Activated CD8-positive, alpha-beta memory T cell treated with anti-CD3 and anti-CD28 coated beads for 24 hours (primary cell): ENCODE data around the gene RAPGEF6.

Experiments
- DNase-seq: peaks from one replicate; pipeline ENCODE4 v3.0.0-alpha.2; 2020

Gene RAPGEF6

GRCh38 chr5:131539251-131539650, 95.8 kb downstream of the RAPGEF6 start:
- DNase-seq = no peak

- DNase-seq = no peak
These were observed 96.8 kb downstream of the RAPGEF6 start for GRCh38 chr5:131538177-131538593.

DNA sequence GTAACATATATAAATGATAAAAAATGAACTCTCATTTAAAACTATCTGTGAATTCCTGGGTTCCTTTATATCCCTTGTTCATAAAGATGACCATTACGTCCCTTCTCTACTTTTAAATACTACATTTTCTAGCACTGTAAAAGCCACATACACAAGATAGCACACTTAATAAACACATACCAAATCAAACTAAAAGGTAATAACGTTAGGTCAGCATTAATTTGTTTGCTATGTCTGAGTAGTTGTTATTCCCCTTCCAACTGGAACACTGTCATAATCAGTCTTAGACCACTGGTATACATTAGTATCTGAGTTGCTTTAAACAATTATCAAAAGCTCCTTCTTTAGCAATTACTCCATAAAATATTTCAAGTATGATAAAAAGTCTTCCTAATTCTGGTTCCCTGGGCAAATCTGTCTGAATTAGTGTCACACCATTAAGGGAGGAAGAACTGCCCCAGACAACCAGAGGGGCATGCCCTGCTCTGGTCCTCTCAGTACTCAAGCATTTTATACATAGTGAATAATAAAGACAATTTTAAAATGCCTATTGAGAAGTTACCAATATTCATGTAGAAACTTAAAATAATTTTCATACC, 98.1 kb downstream of the RAPGEF6 start:
- DNase-seq = no peak

DNA sequence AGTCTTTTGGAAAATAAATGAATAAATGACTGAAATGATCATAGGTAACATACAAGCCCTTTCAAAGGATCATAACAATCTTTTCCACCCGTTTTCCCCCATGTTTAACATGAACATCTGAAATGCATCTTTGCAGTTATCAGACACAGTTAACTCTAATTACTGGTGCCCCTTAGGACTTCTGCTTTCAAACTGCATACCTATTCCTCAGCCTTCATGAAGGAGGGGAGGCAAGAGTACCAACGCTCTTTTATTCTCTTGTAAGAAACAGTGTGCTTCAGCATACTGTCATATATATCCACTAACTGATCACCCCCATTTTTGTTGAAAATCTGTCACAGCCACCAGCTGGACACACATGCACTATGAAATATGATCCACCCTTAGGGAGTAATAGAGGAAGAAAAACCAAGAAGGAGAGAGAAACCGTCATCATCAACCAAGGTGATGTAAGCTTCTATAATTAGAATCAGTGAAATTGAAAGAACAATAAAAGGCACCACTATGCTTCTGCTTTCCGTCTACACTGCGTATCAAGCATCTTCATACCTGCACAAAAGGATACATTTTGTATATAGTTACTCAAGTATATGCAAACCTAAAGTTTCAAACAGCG, 98.7 kb downstream of the RAPGEF6 start:
- no peak for DNase-seq

- DNase-seq = no peak
These were observed 100.1 kb downstream of the RAPGEF6 start for GRCh38 chr5:131534974-131535373.

GRCh38 chr5:131533836-131534235, 101.2 kb downstream of the RAPGEF6 start:
- DNase-seq = no peak

GRCh38 chr5:131532031-131532640, 102.9 kb downstream of the RAPGEF6 start:
- no peak for DNase-seq

GRCh38 chr5:131530706-131531331, 104.2 kb downstream of the RAPGEF6 start:
- DNase-seq = no peak

- no peak for DNase-seq
These were observed 106.3 kb downstream of the RAPGEF6 start for GRCh38 chr5:131528682-131529081.

GRCh38 chr5:131525805-131526204, 109.2 kb downstream of the RAPGEF6 start:
- no peak for DNase-seq

DNA sequence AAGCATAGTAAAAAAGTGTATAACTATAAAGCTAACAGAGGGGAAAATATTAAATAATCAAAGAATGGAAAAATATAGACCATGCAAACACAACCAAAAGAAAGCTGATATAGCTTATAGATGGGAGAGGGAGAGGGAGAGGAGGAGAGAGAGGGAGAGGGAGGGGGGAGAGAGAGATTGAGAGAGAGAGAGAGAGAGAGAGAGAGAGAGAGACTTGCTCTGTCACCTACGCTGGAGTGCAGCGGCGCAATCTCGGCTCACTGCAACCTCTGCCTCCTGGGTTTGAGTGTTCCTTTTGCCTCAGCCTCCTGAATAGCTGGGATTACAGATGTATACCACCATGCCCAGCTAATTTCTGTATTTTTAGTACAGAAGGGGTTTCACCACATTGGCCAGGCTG, 110.6 kb downstream of the RAPGEF6 start:
- no peak for DNase-seq

DNA sequence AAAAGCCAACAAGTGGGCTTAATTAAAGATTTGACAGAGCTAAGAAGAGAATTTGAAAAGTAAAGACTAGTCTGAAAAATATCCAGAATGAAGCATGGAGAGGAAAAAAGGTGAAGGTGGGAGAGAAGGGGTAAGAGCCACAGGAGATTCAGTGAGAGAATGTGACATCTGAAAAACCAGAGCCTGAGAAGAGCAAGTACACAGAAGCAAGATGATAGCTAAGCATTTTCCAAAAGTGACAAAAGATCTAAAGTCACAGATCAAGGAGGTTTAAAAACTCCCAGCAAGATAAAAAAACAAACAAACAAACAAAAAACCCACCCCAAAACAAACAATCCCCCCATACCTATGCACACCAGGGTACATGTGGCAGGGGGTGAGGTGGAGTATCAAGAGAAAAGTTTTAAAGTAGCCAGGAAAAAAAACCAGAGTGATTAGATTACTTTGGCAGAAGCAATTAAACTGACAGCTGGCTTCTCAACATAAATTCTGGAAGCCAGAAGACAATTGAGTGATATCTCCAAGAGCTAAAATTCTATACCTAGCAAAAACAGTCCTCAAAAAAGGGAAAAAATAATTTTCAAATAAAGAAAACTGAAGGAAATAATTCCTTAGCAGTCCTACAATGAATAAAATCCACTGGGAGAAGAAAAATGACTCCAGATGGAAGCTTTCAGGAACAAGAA, 111.4 kb downstream of the RAPGEF6 start:
- DNase-seq = no peak

DNA sequence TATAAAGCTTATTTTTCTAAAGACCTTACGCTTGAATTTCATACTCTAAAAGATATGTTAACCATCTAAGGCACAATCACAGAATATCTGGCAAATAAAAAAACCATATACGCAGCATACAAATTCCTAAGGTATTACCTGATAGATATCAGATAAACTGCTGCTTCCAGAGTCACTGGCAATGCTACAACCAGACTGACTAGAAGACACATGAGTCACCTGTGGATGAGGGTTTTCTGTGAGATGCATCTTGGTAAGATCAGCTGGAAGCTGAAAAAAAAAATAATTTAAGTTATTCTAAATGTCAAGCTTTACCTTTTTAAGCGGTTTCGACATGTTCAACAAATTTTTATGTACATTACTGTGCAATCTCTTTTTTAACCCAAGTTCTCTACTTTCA, 113.8 kb downstream of the RAPGEF6 start:
- no peak for DNase-seq

- no peak for DNase-seq
These were observed 119.7 kb downstream of the RAPGEF6 start for GRCh38 chr5:131515348-131515747.

DNA sequence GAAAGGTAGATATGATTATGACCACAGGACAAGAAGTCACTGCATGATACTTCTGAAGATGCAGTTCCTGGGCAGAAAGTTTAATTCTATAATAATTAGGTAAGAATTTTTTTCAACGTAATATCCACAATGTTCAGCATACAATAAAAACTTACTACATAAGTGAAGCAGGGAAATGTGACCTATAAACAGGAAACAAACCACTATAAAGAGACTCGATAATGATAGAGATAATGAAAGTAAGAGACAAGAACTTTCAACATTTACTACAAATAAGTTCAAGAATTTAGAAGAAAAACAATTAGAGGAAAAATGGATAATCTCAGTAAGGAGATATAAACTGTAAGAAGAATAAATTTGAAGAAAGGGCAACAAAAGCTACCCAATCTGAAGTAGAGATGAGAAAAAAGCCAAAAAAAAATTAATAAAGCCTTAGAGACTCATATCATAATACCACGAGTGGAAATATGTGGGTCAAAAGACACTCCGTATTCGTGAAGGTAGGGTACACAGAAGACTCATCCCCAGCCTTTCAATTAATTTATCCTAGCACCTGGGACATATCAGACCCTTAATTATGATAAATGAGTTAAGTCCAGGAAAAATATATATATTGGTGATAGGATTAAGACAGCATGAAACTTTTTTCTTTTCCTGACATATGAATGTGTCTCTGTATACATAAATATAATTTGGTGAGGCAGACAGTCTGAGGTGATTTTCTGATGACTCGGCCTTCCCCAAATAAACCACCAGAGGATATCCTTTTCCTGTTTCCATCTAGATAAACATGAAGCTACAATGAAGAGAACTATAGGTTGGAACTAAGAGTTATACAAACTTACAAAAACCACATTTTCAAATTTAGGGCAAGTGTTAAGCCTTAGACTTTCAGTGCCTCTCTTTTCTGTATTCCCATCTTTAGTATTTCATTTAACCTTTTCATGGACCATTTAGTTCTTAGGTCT, 120.4 kb downstream of the RAPGEF6 start:
- no peak for DNase-seq

DNA sequence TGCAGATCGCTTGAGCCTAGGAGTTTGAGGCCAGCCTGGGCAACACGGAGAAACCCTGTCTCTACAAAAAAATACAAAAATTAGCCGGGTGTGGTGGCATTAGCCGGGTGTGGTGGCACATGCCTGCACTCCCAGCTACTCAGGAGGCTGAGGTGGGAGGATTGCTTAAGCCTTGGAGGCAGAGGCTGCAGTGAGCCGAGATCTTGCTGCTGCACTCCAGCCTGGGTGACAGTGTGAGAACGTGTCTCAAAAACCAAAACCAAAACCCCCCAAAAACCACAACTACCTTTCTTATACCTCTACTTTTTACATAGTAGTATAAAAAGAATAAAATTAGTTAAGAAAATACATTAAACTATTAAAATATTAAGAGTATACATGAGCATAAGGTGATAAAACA, 121.2 kb downstream of the RAPGEF6 start:
- no peak for DNase-seq

GRCh38 chr5:131511934-131512333, 123.1 kb downstream of the RAPGEF6 start:
- DNase-seq = no peak

- DNase-seq = no peak
These were observed 125.2 kb downstream of the RAPGEF6 start for GRCh38 chr5:131509801-131510200.

GRCh38 chr5:131505237-131505908, 129.7 kb downstream of the RAPGEF6 start:
- no peak for DNase-seq

DNA sequence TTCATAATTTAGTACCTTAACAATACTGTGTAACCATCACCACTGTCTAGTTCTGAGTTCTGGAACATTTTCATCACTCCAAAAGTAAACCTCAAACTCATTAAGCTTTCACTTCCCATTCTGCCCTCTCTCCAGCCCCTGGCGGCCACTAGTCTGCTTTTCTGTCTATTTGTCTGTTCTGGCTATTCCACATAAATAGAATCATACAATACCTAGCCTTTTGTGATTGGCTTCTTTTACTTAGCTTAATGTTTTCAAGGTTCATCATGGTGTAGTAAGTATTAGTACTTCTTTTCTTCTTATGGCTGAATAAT, 138.7 kb downstream of the RAPGEF6 start:
- DNase-seq = no peak

- DNase-seq = no peak
These were observed 139.3 kb downstream of the RAPGEF6 start for GRCh38 chr5:131495536-131496399.
